D721Med (cell line): ENCODE data around the gene PRCP.
"Not testable (repeated sequence)": the region's sequence is repeated elsewhere in the genome, so short reads cannot be mapped to it uniquely, and the experiment has no call there.

Experiments
- DNase-seq: peaks from one replicate; pipeline ENCODE4 v3.0.0; 2011; ENCODE audit warnings: low spot score; ENCODE audit not compliant: insufficient read length
- FAIRE-seq: peaks from 2 replicates; lab custom pipeline; 2011; peaks lifted over from hg19 to GRCh38; lab: Jason Lieb, UNC
- TF ChIP-seq, protein P1 (sequence below): IDR thresholded peaks from 2 replicates; pipeline ENCODE4 v1.5.1; 2012; ENCODE audit warnings: mild to moderate bottlenecking, control low read depth; ENCODE audit not compliant: insufficient read depth; ENCODE audit errors: missing control alignments

The PRCP gene

DNA sequence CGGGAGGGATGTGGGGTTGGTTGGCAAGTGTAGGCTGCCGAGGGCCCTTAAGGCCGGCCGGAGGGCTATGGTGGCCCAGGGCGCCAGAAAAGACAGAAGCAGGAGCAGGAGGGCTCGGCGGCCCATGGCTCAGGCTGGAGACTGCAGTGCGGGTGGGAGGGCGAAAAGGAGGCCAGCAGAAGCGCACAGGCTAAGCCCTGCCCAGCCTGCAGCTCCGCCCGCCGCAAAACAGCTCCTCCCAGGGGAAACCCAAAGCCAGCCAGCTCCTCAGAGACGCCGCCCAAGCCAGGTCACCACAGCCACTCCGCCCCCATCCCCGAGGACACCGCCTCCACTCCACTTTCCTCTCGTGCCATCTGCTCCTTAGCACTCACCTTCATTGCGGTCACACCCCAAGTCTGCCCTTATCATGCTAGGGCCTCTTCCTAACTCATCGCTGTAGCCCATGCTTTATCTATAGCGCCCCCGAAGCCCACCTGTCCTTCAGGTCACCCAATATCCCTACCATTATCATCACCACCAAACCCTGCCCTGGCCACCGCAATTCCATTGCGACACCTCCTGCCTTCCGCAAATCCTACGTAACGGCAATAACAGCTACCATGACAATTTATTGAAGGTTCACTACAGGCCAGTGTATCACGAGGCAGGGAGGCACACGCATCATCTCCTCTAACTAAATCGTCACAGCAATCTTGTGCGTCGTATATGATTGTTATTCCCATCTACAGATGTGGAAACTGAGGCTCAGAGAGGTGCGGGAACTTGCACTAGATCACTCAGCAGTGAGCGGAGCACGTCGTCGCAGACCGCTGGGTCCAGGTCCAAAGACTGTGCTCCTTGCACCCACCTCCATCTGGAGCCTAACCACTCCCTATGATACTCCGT is at the start of gene PRCP:
TSS of gene PRCP (minus strand) at position 154 of the 888 bp plus-strand sequence. CDS start at position 126, 28 bp downstream.
- no peak for FAIRE-seq
- TF ChIP-seq, protein P1, sequence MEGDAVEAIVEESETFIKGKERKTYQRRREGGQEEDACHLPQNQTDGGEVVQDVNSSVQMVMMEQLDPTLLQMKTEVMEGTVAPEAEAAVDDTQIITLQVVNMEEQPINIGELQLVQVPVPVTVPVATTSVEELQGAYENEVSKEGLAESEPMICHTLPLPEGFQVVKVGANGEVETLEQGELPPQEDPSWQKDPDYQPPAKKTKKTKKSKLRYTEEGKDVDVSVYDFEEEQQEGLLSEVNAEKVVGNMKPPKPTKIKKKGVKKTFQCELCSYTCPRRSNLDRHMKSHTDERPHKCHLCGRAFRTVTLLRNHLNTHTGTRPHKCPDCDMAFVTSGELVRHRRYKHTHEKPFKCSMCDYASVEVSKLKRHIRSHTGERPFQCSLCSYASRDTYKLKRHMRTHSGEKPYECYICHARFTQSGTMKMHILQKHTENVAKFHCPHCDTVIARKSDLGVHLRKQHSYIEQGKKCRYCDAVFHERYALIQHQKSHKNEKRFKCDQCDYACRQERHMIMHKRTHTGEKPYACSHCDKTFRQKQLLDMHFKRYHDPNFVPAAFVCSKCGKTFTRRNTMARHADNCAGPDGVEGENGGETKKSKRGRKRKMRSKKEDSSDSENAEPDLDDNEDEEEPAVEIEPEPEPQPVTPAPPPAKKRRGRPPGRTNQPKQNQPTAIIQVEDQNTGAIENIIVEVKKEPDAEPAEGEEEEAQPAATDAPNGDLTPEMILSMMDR, result no peak
- peak; percentile 72 for DNase-seq

DNA sequence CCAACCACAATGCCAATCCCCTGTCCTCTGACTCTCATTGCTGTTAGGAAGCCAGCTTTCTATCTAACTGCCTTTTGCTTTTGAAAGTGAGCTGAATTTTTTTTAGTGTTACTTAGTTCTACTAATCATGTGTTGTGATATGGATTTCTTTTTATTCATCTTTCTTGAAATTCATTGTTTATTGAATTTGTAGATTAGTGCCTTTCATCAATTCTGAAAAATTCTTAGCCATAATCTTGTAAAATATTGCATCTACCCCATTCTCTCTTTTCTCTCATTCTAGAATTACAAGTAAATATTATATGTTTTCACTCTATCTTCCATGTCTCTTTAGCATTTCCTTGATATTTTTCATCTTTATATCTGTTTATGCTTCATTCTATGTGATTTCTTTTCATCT is 49.1 kb upstream of the PRCP start:
- TF ChIP-seq, protein P1, result no peak
- FAIRE-seq, result no peak
- DNase-seq, result no peak

DNA sequence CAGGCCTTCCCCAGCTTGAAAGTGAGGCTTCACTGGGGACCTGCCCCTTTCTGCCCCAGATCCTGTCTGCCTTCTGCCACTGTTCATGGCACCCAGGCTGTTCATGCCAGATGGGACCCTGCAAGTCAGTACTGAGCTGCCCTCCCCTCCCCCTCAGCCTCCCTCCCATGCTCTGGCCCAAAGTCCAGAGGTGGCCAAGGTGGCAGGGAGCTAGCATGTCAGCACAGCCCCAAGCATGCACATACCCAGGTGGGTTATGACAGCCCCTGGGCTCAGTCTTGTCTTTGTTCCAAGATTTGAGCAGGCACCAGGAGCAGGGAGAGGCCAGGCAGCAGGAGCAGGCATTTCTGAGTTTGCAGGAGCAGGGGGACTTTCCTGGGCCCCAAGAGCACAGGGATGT is 45.5 kb upstream of the PRCP start:
- DNase-seq (no peak), FAIRE-seq (no peak)
- TF ChIP-seq, protein P1, result no peak

GRCh38 chr11:82945041-82945440 is 44.8 kb upstream of the PRCP start:
- not testable (repeated sequence) for FAIRE-seq

DNA sequence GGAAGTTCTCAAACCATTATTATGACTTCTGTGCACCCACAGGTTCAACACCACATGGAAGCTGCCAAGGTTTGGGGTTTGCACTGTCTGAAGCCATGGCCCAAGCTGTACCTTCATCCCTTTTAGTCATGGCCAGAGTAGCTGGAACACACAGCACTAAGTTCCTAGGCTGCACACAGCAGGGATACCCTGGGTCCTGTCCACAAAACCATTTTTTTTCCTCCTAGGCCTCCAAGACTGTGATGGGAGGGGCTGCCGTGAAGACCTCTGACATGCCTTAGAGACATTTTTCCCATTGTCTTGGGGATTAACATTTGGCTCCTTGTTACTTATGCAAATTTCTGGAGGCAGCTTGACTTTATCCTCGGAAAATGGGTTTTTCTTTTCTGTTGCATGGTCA is 44.0 kb upstream of the PRCP start:
- TF ChIP-seq, protein P1, result no peak
- DNase-seq (no peak), FAIRE-seq (no peak)

More at GRCh38 chr11:82945041-82945440, 44.8 kb upstream of the PRCP start:
- DNase-seq, result not testable (repeated sequence)

GRCh38 chr11:82943430-82943829 is 43.2 kb upstream of the PRCP start:
- DNase-seq, FAIRE-seq: not testable (repeated sequence)

- TF ChIP-seq, protein P1, result no peak
- no peak for FAIRE-seq
- no peak for DNase-seq
Observed at GRCh38 chr11:82942376-82942775, 42.1 kb upstream of the PRCP start.

DNA sequence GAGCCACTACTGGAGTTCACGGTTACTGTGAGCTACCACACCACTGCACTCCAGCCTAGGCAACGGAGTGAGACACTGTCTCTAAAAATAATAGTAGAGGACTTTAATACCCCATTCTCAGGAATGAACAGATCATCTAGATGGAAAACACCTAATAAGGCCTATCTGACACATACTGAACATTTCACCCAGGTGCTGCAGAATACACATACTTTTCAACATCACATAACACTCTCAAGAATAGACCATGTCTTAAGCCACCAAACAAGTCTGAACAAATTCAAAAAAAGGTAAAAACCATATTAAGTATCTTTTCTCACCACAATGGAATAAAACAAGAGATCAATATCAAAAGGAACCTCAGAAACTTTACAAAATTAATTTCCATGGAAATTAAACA is 39.2 kb upstream of the PRCP start:
- DNase-seq (no peak), FAIRE-seq (no peak)
- TF ChIP-seq, protein P1, result no peak
